Measurements from ENCODE around the gene EVX2. TPM values are rescaled to one million over a fixed set of nuclear protein-coding genes. Genes with fewer than 3 reads are reported as not detected.

EVX2 gene
- total and polyA plus RNA-seq, 10 donors = not detected

GRCh38 chr2:176120364-176121189 is 36.8 kb upstream of the EVX2 start:
- TF ChIP-seq, protein P1, sequence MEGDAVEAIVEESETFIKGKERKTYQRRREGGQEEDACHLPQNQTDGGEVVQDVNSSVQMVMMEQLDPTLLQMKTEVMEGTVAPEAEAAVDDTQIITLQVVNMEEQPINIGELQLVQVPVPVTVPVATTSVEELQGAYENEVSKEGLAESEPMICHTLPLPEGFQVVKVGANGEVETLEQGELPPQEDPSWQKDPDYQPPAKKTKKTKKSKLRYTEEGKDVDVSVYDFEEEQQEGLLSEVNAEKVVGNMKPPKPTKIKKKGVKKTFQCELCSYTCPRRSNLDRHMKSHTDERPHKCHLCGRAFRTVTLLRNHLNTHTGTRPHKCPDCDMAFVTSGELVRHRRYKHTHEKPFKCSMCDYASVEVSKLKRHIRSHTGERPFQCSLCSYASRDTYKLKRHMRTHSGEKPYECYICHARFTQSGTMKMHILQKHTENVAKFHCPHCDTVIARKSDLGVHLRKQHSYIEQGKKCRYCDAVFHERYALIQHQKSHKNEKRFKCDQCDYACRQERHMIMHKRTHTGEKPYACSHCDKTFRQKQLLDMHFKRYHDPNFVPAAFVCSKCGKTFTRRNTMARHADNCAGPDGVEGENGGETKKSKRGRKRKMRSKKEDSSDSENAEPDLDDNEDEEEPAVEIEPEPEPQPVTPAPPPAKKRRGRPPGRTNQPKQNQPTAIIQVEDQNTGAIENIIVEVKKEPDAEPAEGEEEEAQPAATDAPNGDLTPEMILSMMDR (IDR thresholded peaks at IDR 0.05 in 8 of 11, conservative IDR thresholded peaks at IDR 0.05 in 3 of 11) = no peak
- TF ChIP-seq POLR2AphosphoS5 (IDR thresholded peaks at IDR 0.05) = no peak
- TF ChIP-seq POLR2A (IDR thresholded peaks at IDR 0.05) = no peak
- DNase-seq = no peak
- intact Hi-C loops (cut with DNase I; ENCODE audit: low total_unique reads) = no loop called here
- Histone ChIP-seq H3K36me3 (no peaks in the 10 kb centered on the region), H3K9me3 (peaks cover 0 to 11% (median 0%) of the 10 kb centered on the region in 8 donors), H3K27ac (no peak overlapping the region), H3K27me3 (replicated peaks in 1 of 7) (peaks cover 13 to 100% (median 99%) of the 10 kb centered on the region in 7 donors), H3K4me3 (no peak overlapping the region), H3K4me1 (peaks cover 0 to 50% (median 27%) of the 10 kb centered on the region in 6 donors)
- WGBS, 5 donors = 27 to 40% (median 29%) methylated on average over 13 of the region's 13 CpGs

GRCh38 chr2:176118601-176119339 is 35.0 kb upstream of the EVX2 start:
- Histone ChIP-seq H3K4me3 (peak overlapping the region in 1 of 8 donors; percentile 31), H3K27me3 (replicated peaks in 1 of 7) (peaks cover 13 to 100% (median 100%) of the 10 kb centered on the region in 7 donors), H3K4me1 (peaks cover 0 to 46% (median 25%) of the 10 kb centered on the region in 6 donors), H3K9me3 (peaks cover 0 to 11% (median 0%) of the 10 kb centered on the region in 8 donors), H3K36me3 (no peaks in the 10 kb centered on the region), H3K27ac (no peak overlapping the region)
- WGBS, 5 donors = 11 to 17% (median 12%) methylated on average over 24 of the region's 24 CpGs
- intact Hi-C loops (cut with DNase I; ENCODE audit: low total_unique reads) = loop anchor here (10.0 kb wide), 1 partner anchor 696 kb away; no protein-coding TSS in a partner anchor
- TF ChIP-seq POLR2A (IDR thresholded peaks at IDR 0.05) (no peak), POLR2AphosphoS5 (IDR thresholded peaks at IDR 0.05) (peak in 1 of 3 donors; percentile 12)
- TF ChIP-seq, protein P1 (IDR thresholded peaks at IDR 0.05 in 8 of 11, conservative IDR thresholded peaks at IDR 0.05 in 3 of 11) = peak in 4 of 11 experiments; percentile 17 to 36 (median 26)
- DNase-seq = no peak

DNA sequence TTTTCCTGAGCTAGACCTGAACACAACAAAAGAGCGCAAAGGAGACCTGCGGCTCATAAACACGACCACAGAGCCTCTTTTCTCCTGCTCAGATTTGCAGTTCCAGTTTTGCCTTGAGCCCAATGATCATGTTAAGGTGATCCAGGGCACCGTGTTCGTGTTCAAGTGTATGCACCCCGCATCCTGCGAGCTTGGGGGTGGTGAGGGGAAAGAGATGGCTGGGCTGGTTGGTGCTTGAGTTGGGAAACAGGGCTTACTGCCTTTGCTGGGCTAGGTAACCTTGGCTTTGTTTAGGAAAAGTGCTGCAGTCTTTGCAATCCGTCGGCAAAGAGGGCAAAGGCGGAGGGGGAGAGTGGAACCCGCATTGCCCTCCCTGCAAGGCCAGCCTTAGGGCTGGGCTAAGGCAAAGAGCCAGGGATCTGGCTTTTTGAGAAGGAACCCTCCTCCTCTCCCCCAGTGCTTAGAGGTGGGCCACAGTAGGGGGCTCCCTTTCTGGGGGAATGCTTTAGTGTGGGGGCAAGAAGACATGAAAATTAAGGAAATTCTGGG is 34.1 kb upstream of the EVX2 start:
- no peak overlapping the region for H3K27ac ChIP-seq
- 10 to 17% (median 14%) methylated on average over 11 of the region's 11 CpGs for WGBS, 5 donors
- peaks cover 0 to 11% (median 0%) of the 10 kb centered on the region in 8 donors for H3K9me3 ChIP-seq
- no peak overlapping the region for H3K4me3 ChIP-seq
- H3K36me3 ChIP-seq = no peaks in the 10 kb centered on the region
- TF ChIP-seq POLR2A (IDR thresholded peaks at IDR 0.05) = no peak
- TF ChIP-seq, protein P1 (IDR thresholded peaks at IDR 0.05 in 8 of 11, conservative IDR thresholded peaks at IDR 0.05 in 3 of 11) = no peak
- no peak for TF ChIP-seq POLR2AphosphoS5 (IDR thresholded peaks at IDR 0.05)
- intact Hi-C loops (cut with DNase I; ENCODE audit: low total_unique reads) = loop anchor here (10.0 kb wide), 1 partner anchor 697 kb away; no protein-coding TSS in a partner anchor
- peaks cover 0 to 37% (median 19%) of the 10 kb centered on the region in 6 donors for H3K4me1 ChIP-seq
- DNase-seq = no peak
- peaks cover 6 to 100% (median 100%) of the 10 kb centered on the region in 7 donors for H3K27me3 ChIP-seq (replicated peaks in 1 of 7)
